HG02571 (cell line): Measurements from ENCODE around the gene SLC66A2.

Experiments
- ATAC-seq: cut with Tn5 transposase; IDR thresholded peaks from one replicate; pipeline ENCODE4 v1.9.1; 2021; ENCODE audit warnings: mild to moderate bottlenecking, moderate library complexity; ENCODE audit not compliant: unreplicated experiment

SLC66A2 gene

DNA sequence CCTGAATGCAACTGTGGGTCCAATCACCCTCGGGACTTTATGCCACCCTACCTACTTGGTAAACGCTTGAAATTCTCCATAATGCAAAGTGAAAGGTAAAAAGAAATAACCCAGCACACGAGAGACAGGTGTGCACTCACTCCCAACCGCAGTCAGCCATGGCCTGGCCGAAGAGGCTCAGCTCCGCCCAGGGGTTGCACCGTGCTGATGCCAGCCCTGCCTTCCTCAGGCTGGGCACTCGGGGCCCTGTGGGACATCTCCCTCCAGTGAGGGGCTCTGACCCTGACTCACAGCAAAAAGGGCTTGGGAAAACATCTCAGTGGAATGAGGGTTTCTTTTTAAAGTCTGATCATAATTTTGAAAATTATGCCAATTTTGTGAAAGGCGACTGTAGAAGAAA lies 13.3 kb downstream of the SLC66A2 start:
- no peak for ATAC-seq

DNA sequence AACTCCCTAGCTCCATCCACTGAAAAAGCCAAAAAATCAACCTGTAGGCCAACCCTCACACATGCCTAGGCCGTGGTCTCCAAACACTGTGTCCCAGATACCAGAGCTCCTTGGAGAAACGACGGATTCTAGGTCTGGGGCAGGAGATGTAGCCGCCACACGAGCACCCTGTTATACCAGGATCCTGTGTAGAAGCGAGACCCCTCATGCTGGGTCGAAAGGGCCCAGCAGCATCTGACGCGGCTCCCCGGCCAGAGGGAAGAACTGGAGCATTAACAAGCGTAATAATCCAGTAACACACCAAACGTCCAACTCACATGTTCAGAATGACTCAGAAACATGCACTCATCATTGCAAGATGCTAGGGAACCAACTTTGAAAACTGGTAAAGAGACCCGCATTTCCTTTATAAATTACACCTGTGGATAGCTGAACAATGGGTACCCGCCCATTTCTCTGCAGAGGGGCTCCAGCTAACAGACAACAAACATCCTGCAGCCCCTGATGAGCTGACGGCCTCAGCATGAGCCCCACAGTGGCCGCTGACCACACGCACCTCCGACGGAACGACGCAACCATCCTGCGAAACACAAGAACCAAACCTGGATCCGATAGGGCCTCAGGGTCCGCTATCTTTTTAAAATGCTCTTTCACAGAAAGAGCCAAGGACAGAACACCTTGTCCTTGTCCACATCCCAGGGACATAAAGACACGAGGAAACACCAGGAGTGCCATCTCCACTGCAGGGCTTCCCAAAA lies 14.2 kb downstream of the SLC66A2 start:
- no peak for ATAC-seq

DNA sequence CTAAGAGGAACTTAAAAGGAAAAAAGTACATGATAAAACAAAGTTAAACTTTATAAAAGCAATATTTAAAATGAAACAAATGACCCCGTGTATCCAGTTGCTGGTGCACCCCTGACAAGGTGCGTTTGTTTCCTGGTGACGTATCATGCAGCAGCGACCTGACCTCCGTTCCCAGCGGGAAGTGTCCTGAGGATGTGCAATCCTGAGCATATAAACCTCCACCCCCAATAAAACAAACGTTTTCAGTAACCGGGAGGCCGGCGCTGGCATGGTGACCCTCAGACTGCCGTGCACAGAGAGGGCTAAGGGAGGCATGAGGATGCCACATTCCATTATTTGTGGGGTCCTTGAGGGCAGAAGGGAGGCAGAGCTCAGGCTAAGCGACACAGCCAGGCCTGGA lies 14.8 kb downstream of the SLC66A2 start:
- ATAC-seq, result no peak

DNA sequence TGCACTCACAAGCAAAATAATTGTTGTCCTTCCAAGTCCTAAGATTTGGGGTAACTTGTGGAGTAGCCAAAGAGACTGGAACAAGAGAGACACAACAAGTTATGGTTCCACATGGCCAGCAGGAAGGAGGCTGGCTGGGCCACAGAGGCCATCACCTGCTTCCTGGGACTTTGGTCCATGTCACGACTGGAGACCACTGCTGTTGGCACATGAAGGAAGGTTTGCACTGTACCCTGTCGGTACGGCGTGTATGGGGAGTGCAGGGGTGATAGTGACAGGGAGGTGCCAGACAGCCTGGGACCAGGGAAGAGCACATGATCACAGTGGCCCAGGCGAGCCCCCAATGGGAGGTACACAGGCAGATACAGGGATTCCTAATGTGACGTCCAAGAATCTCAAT lies 15.5 kb downstream of the SLC66A2 start:
- no peak for ATAC-seq

DNA sequence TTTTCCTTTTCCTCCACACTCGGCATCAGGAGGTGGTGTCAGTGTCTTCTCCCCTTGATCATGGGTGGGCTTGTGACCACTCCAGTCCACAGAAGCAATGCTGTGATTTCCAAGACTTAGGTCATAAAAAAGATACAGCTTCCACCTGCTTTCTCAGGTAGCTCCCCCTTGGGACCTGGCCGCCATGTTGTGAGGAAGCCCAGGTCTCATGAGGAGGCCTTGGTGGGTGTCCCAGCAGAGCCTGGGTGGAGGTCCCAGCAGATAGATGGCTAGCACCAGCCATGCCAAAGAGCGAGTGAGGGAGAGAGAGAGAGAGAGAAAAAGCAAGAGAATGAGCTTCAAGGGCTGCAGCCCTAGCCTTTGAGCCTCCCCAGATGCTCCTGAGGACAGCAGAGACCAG lies 16.0 kb downstream of the SLC66A2 start:
- no peak for ATAC-seq

DNA sequence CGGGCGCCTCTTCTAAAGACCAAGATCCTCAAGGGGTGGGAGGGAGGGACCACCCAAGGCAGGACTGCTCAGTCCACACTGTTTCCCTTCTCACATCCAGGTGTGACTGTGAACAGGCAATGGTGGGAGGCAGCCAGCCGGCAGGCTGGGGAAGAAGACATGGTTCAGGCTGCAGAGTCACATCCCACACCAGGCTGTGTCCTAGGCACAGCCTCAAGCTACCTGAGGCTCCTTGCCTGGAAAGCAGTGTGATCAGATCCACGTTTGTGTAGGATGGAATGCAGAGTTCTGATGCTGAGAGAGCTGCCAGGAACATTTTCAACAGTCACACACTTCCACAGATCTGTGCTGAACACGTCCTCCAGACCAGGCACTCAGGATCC lies 16.4 kb downstream of the SLC66A2 start:
- no peak for ATAC-seq

DNA sequence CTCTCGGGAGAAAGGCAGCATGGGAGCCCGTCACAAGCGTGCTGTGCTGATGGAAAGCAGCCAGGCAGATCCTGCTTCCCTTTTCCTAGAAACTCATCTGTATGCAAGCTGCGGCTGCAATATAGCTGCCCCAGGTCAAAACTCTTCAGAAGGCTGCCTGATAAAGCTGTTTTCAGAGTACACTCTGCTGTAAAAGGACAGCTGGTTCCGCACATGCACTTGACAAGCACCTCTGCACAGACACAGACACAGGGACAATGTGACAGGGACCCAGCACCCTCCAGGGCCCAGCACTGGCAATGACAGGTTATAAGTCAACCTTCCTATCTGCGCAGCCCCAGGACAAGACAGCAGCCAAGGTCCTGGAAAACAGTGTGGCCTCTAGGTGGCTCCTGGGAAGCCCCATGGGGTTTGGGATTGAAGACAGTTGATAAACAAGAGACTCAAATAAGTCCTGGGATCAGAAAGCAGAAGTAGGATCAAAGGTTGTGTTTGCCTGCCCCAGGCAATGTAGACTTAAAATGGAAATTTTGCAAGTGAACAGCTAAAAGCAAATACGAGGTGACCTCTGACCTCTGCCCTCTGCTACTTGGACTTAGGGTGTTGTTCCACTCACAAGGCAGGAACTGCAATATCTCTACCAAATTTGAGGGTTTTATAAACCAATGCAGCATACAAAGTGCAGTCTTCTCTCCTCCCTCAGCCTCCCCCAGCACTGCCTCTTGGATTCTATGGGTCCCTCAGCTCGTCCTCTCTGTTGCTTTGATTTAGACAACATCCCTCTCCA lies 16.9 kb downstream of the SLC66A2 start:
- no peak for ATAC-seq

DNA sequence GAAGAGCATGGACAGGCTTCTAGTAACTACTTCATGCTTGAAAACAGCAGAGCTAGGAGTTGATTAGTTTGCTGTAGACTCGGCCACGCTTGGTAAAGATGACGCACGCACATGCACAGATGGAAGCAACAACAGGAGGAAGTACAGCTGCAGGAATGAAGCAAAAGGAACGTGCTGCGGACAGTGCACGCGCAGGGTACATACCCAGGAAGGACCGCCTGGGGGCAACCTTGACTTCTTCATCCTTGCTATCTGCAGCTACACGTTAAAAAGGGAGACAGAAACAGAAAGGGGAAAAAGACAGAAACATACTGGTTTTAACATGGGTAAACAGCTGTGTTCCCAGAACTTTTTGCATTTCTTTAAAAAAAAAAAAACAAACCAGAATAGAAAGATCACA lies 17.7 kb downstream of the SLC66A2 start:
- no peak for ATAC-seq

DNA sequence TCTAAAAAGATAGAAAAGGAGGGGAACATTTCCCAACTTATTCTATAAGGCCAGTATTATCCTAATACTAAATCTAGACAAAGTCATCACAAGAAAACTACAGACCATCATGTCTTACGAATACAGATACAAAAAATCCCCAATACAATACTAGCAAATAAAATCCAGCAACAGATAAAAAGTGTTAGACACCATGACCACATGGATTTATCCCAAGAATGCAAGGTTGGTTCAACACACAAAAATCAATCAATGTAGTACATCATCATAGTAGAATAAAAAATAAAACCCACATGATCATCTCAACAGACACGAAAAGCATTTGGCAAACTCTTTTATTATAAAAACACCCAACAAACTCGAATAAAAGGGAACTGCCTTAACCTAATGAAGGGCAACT lies 18.5 kb downstream of the SLC66A2 start:
- no peak for ATAC-seq

DNA sequence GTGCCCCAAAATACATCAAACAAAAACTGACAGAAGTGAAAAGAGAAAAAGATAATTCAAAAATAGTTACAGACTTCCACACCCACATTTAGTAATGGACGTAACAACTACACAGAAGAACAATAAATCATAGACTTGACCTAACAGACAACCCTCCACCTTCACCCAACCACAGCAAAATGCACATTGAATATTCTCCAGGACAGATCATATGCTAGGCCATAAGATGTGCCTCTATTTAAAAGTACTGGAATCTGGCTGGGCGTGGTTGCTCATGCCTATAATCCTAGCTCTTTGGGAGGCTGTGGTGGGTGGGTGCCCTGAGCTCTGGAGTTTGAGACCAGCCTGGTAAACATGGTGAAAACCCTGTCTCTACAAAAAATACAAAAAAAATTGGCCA lies 20.0 kb downstream of the SLC66A2 start:
- ATAC-seq, result no peak

DNA sequence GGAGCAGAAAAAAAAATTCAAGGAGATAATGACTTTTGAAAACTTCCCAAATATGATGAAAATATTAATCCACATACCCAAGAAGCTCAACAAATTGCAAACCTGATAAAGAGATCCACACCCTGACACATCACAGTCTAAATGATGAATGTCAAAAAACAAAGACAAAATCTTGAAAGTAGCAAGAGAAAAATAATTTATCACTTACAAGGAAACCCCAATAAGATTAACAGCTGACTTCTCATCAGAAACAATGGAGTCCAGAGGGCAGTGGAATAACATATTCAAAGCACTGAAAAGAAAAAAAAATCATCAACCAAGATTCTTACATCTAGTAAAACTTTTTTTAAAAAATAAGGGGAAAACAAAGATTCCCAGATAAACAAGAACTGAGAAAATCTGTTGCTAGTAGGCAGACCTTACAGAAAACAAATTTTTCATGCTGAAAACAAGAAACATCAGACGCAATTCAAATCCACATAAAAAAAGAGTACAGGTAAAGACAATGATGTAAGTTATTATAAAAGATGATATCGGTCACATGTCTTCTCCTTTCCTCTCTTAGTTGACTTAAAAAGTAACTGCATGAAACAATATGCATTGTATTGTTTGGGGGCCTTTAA lies 21.3 kb downstream of the SLC66A2 start:
- no peak for ATAC-seq

DNA sequence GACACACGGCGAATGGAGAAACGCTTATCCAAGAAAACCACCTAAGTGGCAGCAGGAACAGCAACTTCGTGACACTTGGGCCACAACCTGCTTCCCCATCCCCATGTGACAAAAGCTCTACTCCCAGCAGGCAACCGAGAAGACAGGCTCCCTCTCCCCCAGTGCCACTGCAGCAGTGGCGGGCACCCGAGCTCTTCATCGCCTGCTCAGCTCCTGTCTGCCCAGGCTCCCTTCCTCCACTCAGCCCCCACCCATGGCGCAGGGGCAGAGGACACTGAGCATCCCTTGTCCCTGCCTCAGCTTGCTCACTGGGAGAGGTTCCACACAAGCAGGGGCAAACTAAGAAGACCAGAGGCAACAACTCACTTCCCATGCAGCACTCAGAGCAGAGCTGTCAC lies 22.9 kb downstream of the SLC66A2 start:
- no peak for ATAC-seq

DNA sequence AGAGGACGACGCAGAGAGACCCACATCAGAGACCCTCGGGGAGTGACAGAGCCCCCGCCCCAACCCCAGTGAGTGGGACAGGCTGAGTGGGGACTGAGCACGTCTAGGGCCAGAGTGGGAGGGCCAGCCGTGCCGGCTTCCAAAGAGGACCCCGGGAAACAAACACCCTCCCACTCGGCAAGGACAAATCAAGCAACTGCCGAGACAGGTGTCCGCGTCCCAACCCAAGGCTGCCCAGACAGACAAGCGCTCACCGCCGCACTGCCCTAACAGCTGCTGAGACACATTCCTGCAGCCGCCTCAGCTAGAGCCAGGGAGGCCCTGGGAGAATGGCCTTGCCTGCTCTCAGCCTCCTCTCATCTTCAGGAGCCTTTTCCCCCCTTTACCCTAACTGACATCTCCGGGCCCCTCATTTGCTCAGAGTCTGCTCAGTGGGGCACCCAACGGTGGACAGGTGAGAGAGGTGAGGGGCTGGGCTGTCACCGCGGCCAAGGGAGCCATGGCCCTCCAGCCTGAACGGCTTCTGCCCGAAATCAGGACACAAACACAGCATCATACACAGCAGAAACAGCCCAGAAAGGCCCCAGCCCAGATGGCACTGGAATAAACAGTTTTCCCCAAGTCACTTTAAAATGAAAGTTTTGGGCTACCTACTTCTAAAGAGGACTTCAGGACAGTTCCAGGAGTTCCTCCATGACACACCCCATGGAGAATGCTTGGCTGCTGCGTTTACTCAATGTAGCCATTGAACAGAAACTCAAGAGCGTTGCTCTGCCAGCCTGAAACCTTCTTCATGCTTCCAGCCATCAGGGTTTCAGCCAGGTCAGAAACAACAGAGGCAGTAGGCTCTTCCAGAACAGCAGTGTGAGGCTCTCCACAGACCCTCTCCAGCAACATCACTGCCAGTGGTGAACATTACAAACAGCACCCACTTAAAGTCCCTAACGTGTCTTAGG lies 23.6 kb downstream of the SLC66A2 start:
- no peak for ATAC-seq

DNA sequence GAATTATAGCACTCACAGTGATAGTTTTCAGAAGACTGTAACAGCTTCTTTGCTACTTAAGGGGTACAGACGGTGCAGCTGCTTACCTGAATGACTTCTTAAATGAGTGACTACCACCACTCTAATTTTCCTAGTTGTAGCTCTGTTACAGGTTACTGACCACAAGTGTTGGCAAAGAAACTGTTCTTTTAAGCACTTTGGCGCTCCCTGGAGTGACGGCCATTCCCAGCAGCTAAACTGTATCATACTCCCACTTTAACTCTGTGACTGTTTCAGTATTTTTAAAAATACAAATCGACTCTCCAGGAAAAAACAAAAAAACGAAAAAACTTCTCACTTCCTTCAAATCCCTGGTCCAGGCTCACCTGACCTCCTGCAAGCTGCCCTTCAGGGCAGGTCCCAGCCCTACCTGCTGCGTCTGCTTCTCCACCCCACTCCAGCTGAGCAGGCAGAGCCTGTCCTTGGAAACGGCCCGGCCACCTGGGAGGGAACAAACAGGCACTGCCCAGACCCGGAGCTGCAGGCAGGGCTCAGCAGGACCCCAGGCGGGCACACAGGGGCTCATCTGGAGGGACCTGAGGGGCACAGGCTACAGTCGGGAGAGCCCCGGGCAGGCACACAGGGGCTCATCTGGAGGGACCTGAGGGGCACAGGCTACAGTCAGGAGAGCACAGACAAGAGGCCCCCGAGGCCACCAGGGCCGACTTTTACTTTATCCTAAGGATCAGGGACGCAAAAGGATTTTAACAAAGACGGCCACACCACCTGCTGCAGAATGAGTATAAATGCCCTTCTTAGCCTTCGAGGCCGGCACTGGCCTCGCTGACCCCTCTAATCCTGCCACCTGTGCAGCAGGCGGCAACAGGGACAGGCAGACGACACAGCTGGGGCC lies 24.5 kb downstream of the SLC66A2 start:
- ATAC-seq, result no peak

DNA sequence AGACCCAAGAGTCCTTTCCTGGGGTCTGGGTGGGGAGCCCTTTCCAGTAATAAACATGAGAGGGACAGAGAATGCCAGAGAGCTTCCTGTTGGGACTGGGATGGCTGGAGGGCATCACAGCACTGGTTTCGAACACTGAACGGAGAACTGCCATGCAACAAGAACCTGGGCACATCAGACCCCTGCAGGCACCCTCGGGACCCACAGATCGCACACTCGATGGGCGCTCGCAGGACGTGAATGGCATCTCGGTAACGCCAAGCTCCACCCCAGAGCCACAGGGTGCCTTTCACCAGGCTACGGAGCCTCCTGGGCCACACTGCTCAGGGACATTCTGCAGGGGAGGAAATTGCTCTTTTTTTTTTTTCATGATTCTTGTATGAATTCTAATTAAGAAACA lies 25.1 kb downstream of the SLC66A2 start:
- no peak for ATAC-seq

DNA sequence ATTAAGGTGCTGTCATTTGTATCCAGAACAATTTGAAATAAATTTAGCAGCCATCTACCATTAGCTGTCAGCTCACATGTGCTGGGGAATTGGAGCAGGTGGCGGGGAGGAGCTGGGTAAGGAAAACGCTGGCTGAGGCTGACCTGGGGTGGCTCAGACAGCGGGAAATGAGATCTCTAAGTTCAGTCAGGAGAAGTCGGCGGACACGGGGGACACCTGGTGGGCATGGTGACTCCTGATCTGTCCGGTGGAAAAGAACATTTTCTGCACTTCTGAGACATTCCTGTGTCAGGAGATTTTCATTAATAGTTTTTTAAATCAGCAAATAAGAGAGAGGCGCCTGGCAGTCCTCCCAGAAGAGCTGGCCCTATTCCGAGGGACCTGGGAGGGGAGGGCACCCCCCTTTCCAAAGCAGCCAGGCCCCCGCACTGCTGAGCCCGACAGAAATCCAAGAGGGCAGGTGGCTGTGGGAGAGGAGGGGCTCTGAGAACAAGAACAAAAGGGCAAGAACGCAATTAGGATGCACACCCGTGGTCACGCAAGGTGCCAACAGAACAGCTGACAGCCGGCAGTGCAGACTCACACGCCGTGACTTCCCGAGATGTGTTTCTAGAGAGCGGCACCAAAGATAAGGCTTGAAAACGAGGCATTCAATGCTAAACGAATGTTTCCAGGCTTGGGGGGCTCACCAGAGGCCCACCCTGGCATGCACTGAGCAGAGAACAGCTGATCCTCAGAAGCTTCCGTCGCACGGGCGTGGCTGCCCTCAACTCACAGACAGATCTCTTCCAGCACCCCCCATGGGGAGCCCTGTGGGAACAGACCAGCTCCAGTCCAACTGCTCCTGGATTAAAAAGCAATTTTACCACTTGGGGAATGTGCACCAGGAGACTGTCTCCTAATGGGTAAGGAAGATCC lies 26.4 kb downstream of the SLC66A2 start:
- ATAC-seq, result no peak

DNA sequence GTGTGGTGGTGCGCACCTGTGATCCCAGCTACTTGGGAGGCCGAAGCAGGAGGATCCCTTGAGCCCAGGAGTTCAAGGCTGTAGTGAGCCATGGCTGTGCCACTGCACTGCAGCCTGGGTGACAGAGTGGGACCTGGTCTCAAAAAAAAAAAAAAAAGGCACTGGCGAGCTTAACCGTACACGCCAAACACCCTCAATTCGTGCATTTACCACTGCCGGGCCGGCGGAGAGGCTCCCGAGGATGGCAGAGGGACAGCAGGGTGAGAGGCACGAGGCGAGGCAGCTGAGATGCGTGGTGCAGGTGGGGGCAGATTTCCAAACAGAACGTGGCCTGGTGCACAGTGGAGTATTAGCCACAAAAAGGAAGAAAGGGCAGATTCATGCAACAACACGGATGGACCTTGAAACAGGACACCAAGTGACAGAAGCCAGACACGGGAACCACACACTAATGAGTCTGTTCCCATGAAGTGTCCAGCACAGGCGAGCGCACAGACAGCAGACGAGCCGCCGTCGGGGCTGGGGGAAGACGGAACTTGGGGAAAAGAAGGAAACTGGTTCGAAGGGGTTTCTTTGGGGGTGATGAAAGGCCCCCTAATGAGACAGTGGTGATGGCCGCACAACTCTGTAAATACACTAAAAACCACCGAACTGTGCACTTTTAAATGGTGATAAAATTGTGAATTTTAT lies 27.4 kb downstream of the SLC66A2 start:
- ATAC-seq, result no peak

DNA sequence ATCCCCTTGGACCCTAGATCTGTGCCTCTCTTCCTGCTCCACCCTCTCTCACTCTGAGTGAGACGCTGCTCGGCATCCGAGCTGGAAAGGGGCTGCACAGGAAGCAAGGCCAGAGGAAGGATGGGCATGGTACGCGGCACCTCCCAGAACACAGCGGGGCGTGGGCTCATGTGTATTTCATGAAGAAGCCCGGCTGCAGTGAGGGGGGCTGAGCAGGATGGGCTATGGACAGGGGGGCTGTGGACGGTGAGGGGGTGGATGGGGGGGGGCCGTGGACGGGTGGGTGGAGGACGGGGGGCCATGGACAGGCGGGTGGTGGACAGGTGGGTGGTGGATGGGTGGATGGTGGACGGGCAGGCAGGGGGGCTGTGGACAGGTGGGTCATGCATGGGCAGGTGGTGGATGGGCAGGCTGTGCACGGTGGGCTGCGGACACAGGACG lies 28.5 kb downstream of the SLC66A2 start:
- ATAC-seq, result no peak
